Skeletal muscle cell (primary cell): ENCODE results near the gene MMP15.

Experiments used
- DNase-seq: peaks from one replicate; pipeline ENCODE4 v3.0.0-alpha.2; 2010; ENCODE audit warnings: low read depth
- H3K4me3 ChIP-seq: 2 replicates; pipeline ENCODE4 v1.5.1; 2011; ENCODE audit warnings: low read depth, mild to moderate bottlenecking, control low read depth, low read length, moderate library complexity

Gene MMP15

DNA sequence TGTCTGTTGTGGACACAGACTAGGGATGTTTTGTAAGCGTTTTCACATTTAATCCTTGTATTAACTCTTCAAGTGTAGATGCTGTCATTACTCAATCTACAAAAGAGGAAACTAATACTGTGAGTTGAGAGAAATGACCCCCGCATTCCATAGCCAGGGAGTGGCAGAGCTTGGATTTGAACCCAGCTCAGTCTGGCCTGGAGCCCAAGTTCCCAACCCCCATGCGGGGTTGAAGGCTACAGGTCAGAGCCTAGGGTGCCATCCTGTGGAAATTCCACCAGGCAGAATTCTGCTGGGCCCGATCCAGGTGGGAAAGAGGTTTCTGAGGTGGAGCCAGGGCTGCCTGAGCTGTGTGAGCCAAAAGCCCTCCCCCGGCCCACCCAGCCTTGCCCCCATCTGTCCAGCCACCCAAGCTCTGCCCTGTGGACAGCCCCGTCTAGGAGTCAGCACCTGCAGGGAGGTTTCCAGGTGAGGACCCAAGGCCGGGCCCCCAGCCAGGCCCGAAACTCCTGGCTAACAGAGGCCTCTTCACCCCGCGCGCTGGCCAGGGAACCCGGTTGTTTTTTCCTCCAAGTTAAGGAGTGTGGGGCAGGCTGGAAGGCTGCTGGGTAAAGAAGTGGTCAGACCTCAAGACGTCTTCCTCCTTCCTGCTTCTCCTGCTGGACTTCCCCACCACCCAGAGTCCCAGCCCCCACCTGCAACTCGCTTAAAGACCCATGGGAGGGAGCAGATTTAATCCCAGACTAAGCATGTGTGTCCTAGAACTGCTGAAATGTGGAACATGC lies 5.7 kb downstream of the MMP15 start:
- DNase-seq: no peak
- H3K4me3 ChIP-seq: no peak overlapping the region

DNA sequence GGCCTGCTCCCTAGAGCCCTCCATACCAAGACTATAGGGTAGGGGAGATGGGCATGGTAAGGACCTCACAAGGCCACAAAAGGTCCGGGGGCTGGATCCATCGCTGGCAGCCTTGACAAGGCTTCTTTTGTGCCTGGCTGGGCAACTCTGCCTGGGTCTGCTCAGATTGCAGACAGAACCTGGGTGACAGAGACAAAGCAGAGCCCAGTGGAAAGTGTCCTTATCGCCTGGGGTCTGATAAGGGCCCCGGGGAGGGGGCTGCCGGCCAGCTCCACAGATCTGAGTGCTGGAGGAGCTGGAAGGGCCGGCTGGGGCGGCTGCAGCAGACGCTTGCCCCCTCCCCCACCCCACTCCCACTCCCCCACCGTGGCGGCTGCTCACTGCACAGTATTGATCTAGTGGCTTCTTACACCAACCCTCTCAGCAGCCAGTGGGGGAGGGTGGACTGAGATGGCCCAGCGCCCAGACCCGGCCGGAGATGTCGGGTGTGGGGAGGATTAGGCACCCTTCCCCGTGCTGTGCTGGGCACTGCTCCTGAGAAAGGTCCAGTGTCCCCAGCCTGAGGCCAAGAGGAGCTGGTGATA lies 7.2 kb downstream of the MMP15 start:
- no peak overlapping the region for H3K4me3 ChIP-seq
- no peak for DNase-seq

DNA sequence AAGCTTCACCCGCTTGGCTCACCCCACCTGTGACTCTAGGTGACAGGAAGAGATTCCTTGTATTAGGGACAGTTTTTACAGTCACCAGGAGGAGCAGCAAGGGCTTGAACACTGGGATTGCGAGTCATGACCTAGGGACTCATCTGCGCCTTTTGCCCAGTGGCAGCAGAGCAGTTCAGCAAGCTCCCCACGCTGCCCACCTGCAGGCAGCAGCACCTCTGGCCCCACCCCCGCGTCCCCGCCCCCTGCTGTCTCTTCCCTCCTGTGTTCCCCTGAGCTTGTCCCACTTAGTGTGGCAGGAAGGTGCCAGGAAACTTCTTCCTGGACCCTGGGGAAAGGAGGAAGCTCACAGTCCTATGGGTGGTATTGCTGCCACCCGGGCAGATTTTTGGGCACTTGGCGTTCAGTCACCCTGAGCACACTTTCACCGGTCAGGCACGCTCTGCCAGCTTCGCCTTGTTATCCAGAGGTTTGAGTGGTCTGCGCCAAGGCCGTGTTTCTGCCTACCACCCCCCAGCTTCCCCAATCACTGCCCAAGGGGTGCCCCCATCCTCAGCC lies 8.7 kb downstream of the MMP15 start:
- no peak for DNase-seq

DNA sequence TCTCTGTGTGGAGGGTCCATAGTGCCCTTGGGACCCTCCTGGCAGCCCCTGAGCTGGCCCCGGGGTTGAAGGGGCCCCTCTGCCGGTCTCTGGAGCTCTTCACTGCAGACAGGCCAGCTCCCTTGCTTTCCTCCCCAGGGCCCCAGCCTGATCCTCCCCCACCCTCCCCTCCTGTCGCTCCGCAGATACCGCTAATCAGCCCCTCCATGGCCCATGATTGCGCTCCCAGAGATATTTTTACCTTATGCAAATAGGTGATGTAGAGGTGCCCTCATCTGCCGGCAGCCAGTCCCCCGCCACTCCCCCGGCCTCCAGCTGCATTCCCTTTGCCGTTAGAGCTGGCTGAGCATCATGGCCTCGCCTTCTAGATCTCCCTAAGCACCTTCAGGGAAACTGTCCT lies 9.2 kb downstream of the MMP15 start:
- DNase-seq: no peak
- H3K4me3 ChIP-seq: no peak overlapping the region

More for the DNA sequence above, 8.7 kb downstream of the MMP15 start:
- no peak overlapping the region for H3K4me3 ChIP-seq

DNA sequence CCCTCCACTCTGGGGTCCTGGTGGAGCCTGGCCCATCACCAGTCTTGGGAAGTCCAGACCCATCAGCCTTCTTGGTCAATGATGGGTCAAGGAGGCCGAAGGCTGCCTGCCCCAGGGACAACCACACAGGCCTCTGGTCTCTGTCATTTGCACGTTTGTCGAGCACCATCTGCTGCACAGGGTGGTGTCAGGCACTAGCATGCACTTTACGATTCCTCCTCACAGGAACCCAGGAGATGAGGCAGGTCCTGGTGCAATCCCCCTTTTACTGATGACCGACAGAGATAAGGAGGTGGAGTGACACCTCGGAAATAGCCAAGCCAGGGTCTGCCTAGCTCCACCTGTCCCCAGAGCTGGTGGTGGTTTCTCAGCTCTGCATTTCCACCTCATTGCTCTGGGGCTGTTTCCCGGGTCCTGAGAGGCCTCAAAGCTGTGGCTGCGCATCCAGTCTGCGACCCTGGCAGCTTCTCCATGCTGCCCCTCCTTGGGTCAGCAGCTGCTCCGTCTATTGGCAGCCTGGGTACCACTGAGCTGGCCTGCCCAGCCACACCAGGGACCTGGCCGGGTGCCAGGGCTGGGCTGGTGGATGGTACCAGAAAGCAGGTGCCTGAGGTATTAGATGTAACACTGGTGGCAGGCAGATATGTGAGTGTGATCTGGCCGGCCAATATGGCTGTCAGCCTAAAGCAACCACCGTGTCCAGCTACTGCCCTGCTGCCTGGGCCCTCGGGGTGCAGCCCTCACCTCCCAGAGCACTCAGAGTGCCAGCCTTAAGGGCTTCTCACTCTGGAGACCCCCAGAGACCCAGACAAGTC lies 10.0 kb downstream of the MMP15 start:
- DNase-seq: no peak
- H3K4me3 ChIP-seq: no peak overlapping the region

DNA sequence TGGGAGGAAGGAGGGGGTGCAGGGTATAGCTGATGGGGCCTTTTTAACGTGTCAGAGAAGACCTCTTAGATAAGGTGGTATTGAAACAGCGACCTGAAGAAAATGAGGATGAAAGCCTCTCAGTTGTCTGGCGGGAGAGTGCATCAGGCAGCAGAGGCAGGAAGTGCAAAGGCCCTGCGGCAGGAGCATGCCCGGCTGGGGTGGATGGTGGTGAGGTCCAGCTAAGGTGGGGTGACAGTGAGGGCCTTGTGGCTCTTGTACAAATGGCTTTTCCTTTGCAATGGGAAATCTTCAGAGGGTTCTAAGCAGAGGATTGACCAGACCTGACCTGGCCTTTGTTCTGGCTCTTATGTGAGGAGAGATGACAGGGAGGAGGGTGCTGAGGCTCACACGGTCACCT lies 11.4 kb downstream of the MMP15 start:
- DNase-seq: no peak
- no peak overlapping the region for H3K4me3 ChIP-seq

DNA sequence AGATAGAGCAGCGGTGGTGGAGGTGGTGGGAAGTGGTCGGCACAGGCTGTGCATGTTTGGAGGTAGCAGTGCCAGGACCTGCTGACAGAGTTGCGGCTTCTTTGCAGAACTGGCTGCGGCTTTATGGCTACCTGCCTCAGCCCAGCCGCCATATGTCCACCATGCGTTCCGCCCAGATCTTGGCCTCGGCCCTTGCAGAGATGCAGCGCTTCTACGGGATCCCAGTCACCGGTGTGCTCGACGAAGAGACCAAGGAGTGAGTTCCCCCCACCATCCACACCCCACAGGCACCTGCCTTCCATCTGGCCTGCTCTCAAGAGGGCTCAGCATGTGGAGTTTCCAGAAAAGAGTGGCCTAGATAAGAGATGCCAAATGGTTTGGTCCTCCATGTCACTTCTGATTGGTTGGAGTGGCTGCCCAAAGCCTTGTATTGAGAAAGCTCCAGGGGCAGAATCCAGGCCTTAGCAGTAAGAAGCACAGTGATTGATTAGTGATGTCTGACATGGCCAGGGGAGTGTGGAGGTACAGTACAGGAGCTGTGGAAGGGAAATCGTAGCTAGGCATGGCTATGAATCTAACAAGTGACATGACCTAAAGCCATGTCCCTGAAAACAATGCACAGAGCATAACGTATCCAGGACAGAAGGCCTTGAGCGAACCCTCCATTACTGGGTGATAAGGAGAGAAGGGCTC lies 12.0 kb downstream of the MMP15 start:
- DNase-seq: no peak
- H3K4me3 ChIP-seq: no peak overlapping the region

DNA sequence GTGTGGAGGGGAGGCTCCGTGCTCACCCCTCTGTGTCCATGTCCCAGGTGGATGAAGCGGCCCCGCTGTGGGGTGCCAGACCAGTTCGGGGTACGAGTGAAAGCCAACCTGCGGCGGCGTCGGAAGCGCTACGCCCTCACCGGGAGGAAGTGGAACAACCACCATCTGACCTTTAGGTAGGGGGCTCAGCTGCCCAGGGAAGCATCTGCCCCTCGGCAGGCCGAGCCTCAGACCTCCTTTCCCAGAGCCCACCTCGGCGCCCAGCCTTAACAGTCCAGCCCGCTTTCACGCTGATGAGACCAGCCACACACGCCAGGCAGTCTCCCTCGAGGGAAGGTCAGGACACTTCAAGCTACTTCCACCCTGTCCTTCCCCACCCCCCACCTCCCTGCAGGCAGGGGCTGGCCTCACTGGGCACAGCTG lies 12.7 kb downstream of the MMP15 start:
- DNase-seq: no peak
- no peak overlapping the region for H3K4me3 ChIP-seq

DNA sequence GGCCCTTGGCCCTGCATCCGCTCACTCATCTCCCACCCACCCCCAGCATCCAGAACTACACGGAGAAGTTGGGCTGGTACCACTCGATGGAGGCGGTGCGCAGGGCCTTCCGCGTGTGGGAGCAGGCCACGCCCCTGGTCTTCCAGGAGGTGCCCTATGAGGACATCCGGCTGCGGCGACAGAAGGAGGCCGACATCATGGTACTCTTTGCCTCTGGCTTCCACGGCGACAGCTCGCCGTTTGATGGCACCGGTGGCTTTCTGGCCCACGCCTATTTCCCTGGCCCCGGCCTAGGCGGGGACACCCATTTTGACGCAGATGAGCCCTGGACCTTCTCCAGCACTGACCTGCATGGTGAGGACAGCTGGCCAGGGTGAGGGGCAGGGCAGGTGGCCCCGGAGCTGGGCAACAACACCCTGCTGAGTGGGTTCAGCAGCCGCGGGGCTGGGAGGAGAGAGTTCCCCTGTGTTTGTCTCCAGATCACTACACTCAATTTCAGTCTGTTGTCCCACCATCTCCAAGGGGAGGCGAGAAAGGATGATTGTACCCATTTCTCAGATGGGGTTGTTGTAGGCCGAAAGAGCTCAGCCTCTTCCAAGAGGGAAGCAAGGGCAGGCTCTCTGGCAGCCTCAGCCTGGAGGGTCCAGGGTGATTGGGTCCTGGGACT lies 14.4 kb downstream of the MMP15 start:
- H3K4me3 ChIP-seq: no peak overlapping the region
- DNase-seq: no peak

DNA sequence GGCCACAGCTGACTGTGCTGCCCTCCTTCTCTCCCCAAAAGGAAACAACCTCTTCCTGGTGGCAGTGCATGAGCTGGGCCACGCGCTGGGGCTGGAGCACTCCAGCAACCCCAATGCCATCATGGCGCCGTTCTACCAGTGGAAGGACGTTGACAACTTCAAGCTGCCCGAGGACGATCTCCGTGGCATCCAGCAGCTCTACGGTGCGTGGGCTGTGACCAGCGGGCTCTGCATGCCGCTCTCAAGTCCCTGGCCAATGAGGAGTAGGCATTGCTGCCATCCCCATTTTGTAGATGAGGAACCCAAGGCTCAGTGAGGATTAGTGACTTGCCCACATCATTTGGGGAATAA lies 14.9 kb downstream of the MMP15 start:
- no peak overlapping the region for H3K4me3 ChIP-seq
- no peak for DNase-seq

DNA sequence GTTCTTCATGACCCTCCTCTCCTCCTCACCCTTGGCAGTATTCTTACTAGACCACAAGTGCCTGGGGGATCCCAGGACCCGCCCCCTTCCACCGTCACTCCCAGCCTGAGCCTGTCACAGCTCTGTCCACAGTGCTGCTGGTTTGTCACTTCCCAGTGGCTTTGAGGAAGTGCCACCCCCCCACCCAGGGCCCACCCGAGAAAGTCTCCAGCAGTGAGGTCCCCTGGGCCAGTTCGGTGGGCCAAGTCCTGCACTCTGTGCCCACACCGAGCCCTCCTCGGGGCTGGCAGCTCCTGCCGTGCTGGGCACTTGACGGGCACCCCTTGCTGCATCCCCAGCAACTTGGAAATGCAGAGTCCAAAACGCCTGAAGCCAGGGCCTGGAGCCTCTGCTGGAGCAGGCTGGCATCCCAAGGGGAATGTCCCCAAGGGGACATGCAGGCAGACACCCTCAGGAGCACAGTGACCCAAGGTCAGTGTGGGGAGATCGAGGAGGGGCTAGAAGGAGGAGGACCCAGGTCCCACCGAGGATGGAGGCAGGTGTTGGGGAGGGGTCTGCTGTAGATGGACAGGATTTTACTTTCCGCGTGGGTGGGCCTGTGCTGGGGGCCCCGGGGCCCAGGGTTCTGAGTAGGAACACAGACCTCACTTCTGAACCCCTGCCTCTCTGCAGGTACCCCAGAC lies 15.5 kb downstream of the MMP15 start:
- H3K4me3 ChIP-seq: no peak overlapping the region

DNA sequence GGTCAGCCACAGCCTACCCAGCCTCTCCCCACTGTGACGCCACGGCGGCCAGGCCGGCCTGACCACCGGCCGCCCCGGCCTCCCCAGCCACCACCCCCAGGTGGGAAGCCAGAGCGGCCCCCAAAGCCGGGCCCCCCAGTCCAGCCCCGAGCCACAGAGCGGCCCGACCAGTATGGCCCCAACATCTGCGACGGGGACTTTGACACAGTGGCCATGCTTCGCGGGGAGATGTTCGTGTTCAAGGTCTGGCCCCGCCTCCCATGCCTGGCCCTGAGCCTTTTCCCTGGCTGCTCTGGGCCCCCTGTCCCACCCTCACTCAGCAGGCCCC lies 16.0 kb downstream of the MMP15 start:
- no peak for DNase-seq
- no peak overlapping the region for H3K4me3 ChIP-seq

More for the DNA sequence above, 15.5 kb downstream of the MMP15 start:
- DNase-seq: no peak

DNA sequence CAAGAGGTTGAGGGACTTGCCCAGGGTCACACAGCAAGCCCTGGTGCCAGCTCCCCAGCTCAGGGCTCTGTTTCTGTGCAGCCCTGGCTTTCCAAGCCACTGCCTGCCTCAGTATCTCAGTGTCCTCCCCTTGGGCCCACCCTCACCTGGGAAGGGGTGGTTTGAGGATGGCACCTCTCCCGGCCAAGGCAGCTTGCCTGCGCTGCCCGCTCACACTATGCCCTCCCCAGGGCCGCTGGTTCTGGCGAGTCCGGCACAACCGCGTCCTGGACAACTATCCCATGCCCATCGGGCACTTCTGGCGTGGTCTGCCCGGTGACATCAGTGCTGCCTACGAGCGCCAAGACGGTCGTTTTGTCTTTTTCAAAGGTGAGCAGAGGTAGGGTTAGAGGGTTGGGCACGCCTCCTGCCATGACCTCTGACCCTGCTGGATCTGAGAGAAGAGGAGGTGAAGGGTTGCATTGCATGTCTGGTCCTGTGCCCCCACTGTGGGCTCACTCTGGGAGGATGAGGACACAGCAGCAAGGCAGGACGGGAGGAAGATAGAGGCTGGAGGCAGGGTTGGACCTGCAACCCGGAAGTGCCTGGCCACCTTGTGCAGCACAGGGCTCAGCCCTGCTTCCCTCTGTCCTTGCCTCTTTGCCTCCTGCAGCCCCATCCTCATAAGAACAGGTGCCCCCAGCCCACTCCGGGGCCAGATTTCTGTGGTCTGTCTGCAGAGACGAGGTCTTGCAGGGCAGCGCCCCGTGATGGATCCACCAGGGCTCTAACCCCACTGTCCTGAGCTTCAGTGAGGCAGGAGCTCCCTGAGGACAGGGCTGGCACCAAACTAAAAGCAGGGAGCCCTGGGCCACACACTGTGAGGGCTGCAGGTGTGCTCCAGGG lies 16.7 kb downstream of the MMP15 start:
- no peak overlapping the region for H3K4me3 ChIP-seq
- DNase-seq: no peak

DNA sequence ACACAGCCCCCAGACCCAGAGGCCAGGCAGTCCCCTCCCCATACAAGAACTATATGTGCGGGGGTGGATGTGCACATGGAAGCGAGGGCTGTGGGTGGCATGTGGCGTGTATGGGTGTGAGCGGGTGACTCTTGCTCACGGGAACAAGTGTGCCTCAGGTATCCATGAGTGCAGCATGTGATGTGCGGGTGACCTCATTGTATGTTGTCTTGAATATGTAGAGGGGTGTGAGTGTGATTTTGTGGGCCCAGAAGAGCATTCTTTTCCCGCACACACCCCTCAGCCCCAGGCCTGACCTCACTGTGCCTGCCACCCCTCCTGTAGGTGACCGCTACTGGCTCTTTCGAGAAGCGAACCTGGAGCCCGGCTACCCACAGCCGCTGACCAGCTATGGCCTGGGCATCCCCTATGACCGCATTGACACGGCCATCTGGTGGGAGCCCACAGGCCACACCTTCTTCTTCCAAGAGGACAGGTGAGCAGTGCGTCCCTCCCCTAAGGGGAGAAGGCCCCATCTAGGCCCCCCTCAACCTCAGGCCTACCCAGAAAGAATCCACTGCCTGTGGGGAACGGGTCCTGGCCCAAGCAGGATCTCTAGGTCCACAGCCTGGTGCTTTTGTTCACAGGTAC lies 17.4 kb downstream of the MMP15 start:
- H3K4me3 ChIP-seq: no peak overlapping the region
- DNase-seq: no peak

DNA sequence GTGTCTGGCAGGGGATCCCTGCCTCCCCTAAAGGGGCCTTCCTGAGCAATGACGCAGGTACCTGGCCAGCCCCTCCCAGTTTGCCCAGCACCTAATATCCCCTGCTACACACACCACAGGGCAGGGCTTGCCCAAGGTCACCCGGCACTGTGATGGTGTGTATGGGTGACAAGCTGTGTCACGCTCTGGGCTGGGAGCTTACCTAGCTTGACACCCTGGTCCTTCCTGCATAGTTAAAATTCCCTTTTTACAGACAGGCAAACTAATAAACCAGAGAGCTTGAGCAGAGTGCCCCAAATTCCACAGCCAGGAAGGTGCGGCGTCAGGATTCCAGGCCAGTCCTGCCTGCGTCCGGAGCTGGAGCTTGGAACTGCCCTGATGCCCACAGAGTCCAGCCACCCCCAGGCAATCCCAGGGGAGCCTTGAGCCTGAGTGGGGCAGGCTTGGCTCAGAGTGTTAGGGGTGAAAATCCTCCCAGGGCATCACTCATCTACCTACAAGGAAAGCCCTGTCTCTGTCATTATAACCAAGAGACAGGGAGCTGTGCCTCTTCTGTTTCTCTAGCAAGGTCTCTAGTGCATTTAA lies 18.1 kb downstream of the MMP15 start:
- DNase-seq: no peak
- H3K4me3 ChIP-seq: no peak overlapping the region

DNA sequence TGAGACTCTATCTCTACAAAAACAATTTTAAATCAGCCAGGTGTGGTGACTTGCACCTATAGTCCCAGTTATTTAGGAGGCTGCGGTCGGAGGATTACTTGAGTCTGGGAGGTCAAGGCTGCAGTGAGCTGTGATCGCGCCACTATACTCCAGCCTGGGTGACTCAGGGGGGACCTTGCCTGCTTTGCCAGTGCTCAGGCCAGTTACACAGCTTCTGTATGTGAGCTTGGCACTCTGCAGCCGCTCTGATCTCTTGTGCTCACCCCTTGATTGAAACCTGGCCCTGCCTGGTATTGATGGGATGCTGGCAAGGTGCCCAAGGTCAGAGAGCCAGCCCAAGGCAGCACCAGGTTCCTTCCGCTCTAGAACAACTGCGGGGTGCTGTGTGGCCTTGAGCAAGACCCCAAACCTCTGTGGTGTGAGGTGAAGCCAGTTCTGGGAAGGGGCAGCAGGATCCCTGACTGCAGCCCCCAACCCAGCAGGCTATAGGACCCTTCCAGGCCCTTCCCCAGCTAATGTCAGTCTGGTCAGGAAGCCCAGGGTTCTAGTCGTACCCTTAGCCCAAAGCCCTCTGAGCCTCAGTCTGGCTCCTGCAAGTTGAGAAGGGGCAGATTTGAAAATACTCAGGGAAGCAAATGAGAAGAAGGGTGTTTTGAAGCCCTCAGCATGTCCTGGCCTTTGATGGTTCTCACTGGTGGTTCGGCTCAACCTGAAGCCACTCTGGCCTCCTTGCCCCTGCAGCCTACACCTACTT lies 18.9 kb downstream of the MMP15 start:
- DNase-seq: no peak

More for the DNA sequence above, 18.9 kb downstream of the MMP15 start:
- no peak overlapping the region for H3K4me3 ChIP-seq
